ENCODE results near the gene FAM222B. TPM values are rescaled to one million over a fixed set of nuclear protein-coding genes. Genes with fewer than 3 reads are reported as not detected.
"Not testable (repeated sequence)": the region's sequence is repeated elsewhere in the genome, so short reads cannot be mapped to it uniquely, and the experiment has no call there.

Gene FAM222B
- polyA plus RNA-seq, 12 donors: 10.4 to 21.4 (median 12.9) TPM; not detected in 1

DNA sequence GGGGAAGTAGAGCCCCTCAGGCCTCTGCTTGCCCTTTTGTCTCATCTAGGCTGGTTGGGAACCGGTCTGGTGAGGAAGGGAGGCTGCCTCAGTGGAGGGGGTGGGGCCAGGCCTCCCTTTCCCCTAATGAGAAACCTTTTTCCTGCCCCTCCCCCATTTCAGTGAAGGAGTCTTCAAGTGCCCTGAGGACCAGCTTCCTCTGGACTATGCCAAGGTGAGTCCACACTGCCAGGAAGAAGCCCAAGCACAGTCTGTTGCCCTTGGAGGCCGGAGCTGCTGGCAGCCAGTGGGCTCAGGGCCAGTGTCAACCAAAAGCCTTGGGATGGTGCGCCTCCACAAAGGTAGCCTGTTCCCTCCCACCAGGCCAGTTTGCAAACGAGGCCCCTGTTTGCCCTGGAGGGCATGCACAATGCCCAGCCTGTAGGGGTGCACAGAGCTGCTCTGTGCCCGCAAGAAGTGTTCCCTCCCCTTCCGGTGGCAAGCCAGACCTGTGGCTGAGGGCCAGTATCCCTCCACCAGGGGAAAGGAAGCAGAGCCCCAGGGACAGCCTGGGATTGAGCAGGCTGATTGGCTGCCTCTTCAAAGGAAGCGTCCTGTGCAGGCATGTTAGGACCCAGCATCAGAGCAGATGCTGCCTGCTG is 95.4 kb downstream of the FAM222B start:
- DNase-seq: no peak

- DNase-seq: no peak
Observed at GRCh38 chr17:28746611-28747050, 96.0 kb downstream of the FAM222B start.

DNA sequence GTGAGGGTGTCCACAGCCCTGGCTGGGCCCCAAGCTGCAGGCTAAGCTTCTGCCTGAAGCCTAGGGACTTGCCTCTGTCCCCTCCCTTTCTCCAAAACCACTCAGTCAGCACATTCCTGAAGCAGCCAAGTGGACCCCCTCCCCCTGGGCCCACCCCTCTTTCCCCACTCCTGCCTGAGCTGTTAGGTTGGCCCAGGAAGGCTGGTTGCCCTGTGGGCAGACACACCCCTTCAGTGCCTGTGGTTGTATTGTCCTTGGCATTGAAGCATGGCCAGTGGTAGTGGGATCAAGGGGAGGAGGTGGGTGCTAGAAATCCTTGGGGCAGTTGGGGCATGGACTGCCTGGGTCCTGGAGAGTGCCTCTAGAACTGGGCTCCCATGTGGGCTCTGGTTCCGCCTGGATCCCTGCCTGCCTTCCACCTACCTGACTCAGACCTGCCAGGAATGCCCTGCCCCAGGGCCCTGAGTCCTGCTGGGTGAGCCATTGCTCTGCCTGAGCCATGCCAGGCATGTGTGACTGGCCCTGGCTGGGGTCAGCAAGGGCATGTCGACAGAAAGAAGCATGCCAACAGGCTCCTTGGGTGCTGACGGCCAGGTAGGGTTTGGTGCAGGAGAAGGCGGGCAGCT is 96.7 kb downstream of the FAM222B start:
- DNase-seq: no peak

- peak; percentile 57 for DNase-seq
Observed at GRCh38 chr17:28744972-28745785, 97.4 kb downstream of the FAM222B start.

- peak; percentile 65 for DNase-seq
Observed at GRCh38 chr17:28744104-28744971, 98.3 kb downstream of the FAM222B start.

- peak; percentile 86 for DNase-seq
Observed at GRCh38 chr17:28743243-28744103, 99.1 kb downstream of the FAM222B start, which contains the start of gene TRAF4. Gene TRAF4 (plus strand): TSS chr17:28744011. CDS start chr17:28744113, 102 bp downstream.

- DNase-seq: no peak
Observed at GRCh38 chr17:28741358-28742349, 100.9 kb downstream of the FAM222B start.

- no peak for DNase-seq
Observed at GRCh38 chr17:28740406-28741357, 101.9 kb downstream of the FAM222B start.

DNA sequence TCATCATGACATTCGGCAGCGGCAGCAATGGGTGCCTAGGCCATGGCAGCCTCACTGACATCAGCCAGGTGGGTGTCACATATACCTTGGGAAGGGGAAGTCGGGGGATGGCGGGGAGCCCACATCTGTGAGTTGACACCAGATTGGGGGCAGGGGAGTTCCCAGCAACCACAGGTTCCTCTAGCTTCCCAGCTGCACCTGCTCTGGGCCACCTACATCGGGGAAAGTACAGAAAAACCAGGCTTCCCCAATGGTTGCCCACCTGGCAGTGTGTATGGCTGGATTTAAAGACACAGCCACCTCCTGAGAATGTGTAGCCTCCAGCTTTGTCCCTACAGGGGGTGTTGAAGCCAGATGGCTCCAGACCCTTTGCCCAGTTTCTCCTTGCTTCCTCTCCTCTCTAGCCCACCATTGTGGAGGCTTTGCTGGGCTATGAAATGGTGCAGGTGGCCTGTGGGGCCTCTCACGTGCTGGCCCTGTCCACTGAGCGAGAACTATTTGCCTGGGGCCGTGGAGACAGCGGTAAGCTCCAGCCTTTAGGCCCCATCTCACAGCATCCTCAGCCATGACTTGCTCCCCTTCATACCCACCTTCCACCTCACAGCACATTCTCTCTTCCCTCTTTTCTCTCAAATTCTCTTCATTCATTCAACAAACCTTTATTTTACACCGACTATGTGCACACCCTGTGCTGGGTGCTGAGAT is 103.8 kb downstream of the FAM222B start:
- DNase-seq: no peak

DNA sequence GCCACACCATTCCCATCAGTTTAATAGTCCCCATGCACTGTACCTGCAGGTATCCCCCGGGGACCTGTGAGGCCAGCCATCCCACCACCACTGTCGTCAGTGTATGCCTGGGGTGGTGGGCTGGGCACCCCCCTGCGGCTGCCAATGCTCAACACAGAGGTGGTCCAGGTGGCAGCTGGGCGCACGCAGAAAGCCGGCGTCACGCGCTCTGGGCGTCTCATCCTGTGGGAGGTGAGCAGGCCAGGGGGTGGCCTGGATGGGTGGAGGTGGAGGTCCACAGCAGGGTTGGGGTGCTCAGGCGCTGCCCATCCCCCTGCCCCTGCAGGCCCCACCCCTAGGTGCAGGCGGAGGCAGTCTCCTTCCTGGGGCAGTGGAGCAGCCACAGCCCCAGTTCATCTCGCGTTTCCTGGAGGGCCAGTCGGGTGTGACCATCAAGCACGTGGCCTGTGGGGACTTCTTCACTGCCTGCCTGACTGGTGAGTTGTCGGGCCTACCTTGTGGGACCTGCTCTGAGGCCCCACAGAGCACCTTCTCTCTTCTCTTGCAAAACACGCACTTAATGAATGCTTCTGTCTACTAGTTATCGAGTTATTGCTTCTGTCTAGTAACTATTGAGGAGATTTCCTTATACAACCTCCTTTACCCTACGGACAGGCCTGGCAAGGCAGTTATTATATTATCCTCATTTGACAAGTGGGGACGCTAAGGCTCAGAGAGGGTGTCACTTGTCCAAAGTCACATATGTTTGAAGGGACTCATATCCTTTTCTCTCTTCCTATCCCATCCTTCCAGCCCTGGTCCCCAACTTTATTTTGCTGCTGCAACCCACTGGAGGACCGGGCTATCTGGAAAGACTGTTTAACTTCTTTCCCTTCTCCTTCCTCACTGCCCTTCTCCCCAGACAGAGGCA is 104.6 kb downstream of the FAM222B start:
- DNase-seq: no peak

DNA sequence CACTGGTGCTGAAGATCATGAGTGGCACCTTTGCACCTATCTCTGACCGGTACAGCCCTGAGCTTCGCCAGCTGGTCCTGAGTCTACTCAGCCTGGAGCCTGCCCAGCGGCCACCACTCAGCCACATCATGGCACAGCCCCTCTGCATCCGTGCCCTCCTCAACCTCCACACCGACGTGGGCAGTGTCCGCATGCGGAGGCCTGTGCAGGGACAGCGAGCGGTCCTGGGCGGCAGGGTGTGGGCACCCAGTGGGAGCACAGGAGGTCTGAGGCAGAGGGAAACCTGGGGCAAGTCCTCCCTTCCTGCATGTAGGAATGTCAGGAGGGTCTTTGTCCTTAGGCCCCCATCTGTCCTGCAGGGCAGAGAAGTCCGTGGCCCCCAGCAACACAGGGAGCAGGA is 105.3 kb downstream of the FAM222B start:
- no peak for DNase-seq

DNA sequence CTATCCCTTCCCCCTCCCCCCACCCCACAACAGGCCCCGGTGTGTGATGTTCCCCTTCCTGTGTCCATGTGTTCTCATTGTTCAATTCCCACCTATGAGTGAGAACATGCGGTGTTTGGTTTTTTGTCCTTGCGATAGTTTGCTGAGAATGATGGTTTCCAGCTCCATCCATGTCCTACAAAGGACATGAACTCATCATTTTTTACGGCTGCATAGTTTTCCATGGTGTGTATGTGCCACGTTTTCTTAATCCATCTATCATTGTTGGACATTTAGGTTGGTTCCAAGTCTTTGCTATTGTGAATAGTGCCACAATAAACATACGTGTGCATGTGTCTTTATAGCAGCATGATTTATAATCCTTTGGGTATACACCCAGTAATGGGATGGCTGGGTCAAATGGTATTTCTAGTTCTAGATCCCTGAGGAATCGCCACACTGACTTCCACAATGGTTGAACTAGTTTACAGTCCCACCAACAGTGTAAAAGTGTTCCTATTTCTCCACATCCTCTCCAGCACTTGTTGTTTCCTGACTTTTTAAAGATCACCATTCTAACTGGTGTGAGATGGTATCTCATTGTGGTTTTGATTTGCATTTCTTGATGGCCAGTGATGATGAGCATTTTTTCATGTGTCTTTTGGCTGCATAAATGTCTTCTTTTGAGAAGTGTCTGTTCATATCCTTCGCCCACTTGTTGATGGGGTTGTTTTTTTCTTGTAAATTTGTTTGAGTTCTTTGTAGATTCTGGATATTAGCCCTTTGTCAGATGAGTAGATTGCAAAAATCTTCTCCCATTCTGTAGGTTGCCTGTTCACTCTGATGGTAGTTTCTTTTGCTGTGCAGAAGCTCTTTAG is 106.4 kb downstream of the FAM222B start:
- DNase-seq: not testable (repeated sequence)

- DNase-seq: no peak
Observed at GRCh38 chr17:28735242-28735722, 107.3 kb downstream of the FAM222B start.

DNA sequence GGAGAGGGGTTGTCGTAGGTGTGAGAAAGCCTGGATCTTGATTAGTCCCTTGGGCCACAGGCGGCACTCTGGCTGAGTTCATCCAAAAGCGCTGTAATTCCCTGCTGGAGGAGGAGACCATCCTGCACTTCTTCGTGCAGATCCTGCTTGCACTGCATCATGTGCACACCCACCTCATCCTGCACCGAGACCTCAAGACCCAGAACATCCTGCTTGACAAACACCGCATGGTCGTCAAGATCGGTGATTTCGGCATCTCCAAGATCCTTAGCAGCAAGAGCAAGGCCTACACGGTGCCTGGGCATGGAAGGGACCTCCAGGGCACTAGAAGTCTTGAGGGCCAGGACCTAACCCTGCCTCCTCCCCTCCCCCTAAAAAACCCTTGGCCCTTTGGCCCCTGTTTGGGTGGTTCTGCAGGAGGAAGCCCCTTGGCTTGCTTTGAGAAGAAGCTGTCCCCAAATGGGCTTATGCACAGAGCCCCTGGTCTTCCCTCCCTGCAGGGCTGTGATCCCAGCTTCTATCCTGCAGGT is 107.8 kb downstream of the FAM222B start:
- DNase-seq: no peak

GRCh38 chr17:28733346-28733745 is 109.2 kb downstream of the FAM222B start:
- DNase-seq: no peak

All from muscle of arm (tissue), 12 donors.